Tibial artery (tissue), 4 donors: ENCODE measurements around the gene ATF7.

ENCODE experiments used
- DNase-seq, 2 donors: peaks; one replicate each; pipeline ENCODE4 v3.0.0-alpha.2; 2019
- H3K27ac ChIP-seq, 2 donors: fragments of 200-600 bp; sonication (generic) in 1 of 2; 1 replicate in 1 of 2; 2 replicates in 1 of 2; pipeline ENCODE4 v1.5.1; 2018 to 2019; ENCODE audit warnings: mild to moderate bottlenecking in 1 of 2
- H3K27me3 ChIP-seq, 2 donors: fragments of 200-600 bp; sonication (generic) in 1 of 2; one replicate each; pipeline versions ENCODE4 v1.5.1 to v1.6.0; 2016 to 2019
- H3K36me3 ChIP-seq, 3 donors: fragments of 200-600 bp; sonication (generic) in 2 of 3; one replicate each; pipeline ENCODE4 v1.5.1; 2016 to 2019; ENCODE audit warnings: mild to moderate bottlenecking in 2 of 3
- H3K4me1 ChIP-seq, 4 donors: fragments of 200-600 bp; sonication (generic) in 2 of 4; 1 replicate in 3 of 4; 2 replicates in 1 of 4; pipeline ENCODE4 v1.5.1; 2016 to 2019
- H3K4me3 ChIP-seq, 2 donors: fragments of 200-600 bp; sonication (generic) in 1 of 2; 1 replicate in 1 of 2; 2 replicates in 1 of 2; pipeline ENCODE4 v1.5.1; 2018 to 2019; ENCODE audit warnings: mild to moderate bottlenecking in 2 of 2
- H3K9me3 ChIP-seq, 3 donors: fragments of 200-600 bp; sonication (generic) in 1 of 3; one replicate each; pipeline ENCODE4 v1.5.1; 2016 to 2019
- CTCF ChIP-seq, 2 experiments: fragments of 200-600 bp in 1 of 2; fragments of 450-650 bp in 1 of 2; IDR thresholded peaks; one replicate each; pipeline ENCODE4 v1.5.1; 2017 to 2019; ENCODE audit warnings: antibody characterized with exemption in 2 of 2, mild to moderate bottlenecking in 1 of 2, moderate library complexity in 1 of 2
- intact Hi-C: fragments of 100-400 bp; cut with DNase I; formaldehyde crosslinking; loops from one replicate; pipeline ENCODE4 v1.15.0; 2023; ENCODE audit warnings: low total_unique reads

Gene ATF7

GRCh38 chr12:53623548-53624385, 2.4 kb downstream of the ATF7 start:
- intact Hi-C loops, result loop anchor here (10.0 kb wide), 2 partner anchors 51 to 79 kb away; partner anchors contain the start of gene ATP5MC2
- Histone ChIP-seq H3K27ac (peak overlapping the region; percentile 86 to 89), H3K4me3 (peak overlapping the region; percentile 58 to 63), H3K27me3 (no peaks in the 10 kb centered on the region), H3K4me1 (peaks cover 0 to 63% (median 25%) of the 10 kb centered on the region in 4 donors), H3K9me3 (no peaks in the 10 kb centered on the region), H3K36me3 (no peaks in the 10 kb centered on the region)
- peak in 1 of 2 donors; percentile 58 for DNase-seq
- no peak for TF ChIP-seq CTCF (IDR thresholded peaks at IDR 0.05)

GRCh38 chr12:53622724-53623123, 3.5 kb downstream of the ATF7 start:
- no peak overlapping the region for H3K4me3 ChIP-seq
- TF ChIP-seq CTCF (IDR thresholded peaks at IDR 0.05), result no peak
- intact Hi-C loops, result loop anchor here (10.0 kb wide), 2 partner anchors 52 to 78 kb away; partner anchors contain the start of gene ATP5MC2
- no peaks in the 10 kb centered on the region for H3K36me3 ChIP-seq
- no peak for DNase-seq
- H3K27me3 ChIP-seq, result no peaks in the 10 kb centered on the region
- H3K9me3 ChIP-seq, result no peaks in the 10 kb centered on the region
- H3K4me1 ChIP-seq, result peaks cover 0 to 74% (median 29%) of the 10 kb centered on the region in 4 donors
- peak overlapping the region; percentile 86 to 89 for H3K27ac ChIP-seq

GRCh38 chr12:53618275-53618674, 7.9 kb downstream of the ATF7 start:
- no peak for TF ChIP-seq CTCF (IDR thresholded peaks at IDR 0.05)
- H3K4me1 ChIP-seq, result peaks cover 0 to 88% (median 41%) of the 10 kb centered on the region in 4 donors
- no peaks in the 10 kb centered on the region for H3K27me3 ChIP-seq
- intact Hi-C loops, result no loop called here
- peak overlapping the region; percentile 52 to 57 for H3K27ac ChIP-seq
- peaks cover 0 to 8% (median 8%) of the 10 kb centered on the region in 3 donors for H3K36me3 ChIP-seq
- no peak for DNase-seq
- no peaks in the 10 kb centered on the region for H3K9me3 ChIP-seq
- peak overlapping the region; percentile 29 to 42 for H3K4me3 ChIP-seq

- Histone ChIP-seq H3K36me3 (peaks cover 0 to 8% (median 8%) of the 10 kb centered on the region in 3 donors), H3K27me3 (no peaks in the 10 kb centered on the region), H3K4me1 (peaks cover 0 to 84% (median 38%) of the 10 kb centered on the region in 4 donors), H3K9me3 (no peaks in the 10 kb centered on the region), H3K27ac (peak overlapping the region; percentile 52 to 57), H3K4me3 (peak overlapping the region; percentile 29 to 42)
- intact Hi-C loops, result no loop called here
- DNase-seq, result no peak
- TF ChIP-seq CTCF (IDR thresholded peaks at IDR 0.05), result no peak
Observed at GRCh38 chr12:53617700-53618099, 8.5 kb downstream of the ATF7 start.

- Histone ChIP-seq H3K27ac (peak overlapping the region; percentile 52 to 57), H3K9me3 (no peaks in the 10 kb centered on the region), H3K4me1 (peaks cover 0 to 84% (median 38%) of the 10 kb centered on the region in 4 donors), H3K27me3 (no peaks in the 10 kb centered on the region), H3K36me3 (peaks cover 0 to 13% (median 8%) of the 10 kb centered on the region in 3 donors), H3K4me3 (peak overlapping the region in 1 of 2 donors; percentile 15)
- TF ChIP-seq CTCF (IDR thresholded peaks at IDR 0.05), result no peak
- intact Hi-C loops, result no loop called here
- no peak for DNase-seq
Observed at GRCh38 chr12:53616950-53617349, 9.2 kb downstream of the ATF7 start.
